ENCODE data around the gene NBEA. TPM values are rescaled to one million over a fixed set of nuclear protein-coding genes. Genes with fewer than 3 reads are reported as not detected.

The NBEA gene
- total RNA-seq, 2 donors from 2014 or later: 17.5 to 24.7 TPM

GRCh38 chr13:35712907-35713761 lies 771.1 kb downstream of the NBEA start:
- H3K27me3 ChIP-seq: no peaks in the 10 kb centered on the region
- no peaks in the 10 kb centered on the region for H3K9me3 ChIP-seq
- H3K36me3 ChIP-seq: no peaks in the 10 kb centered on the region
- H3K4me1 ChIP-seq: peaks cover 0 to 13% of the 10 kb centered on the region in 2 donors
- TF ChIP-seq CTCF (IDR thresholded peaks at IDR 0.05): no peak
- DNase-seq (ENCODE audit: low spot score): no peak
- H3K4me3 ChIP-seq: no peak overlapping the region
- no peak overlapping the region for H3K27ac ChIP-seq

GRCh38 chr13:35714121-35714520 lies 772.1 kb downstream of the NBEA start:
- no peaks in the 10 kb centered on the region for H3K36me3 ChIP-seq
- no peak overlapping the region for H3K4me3 ChIP-seq
- H3K27ac ChIP-seq: no peak overlapping the region
- TF ChIP-seq CTCF (IDR thresholded peaks at IDR 0.05): no peak
- DNase-seq (ENCODE audit: low spot score): no peak
- H3K27me3 ChIP-seq: no peaks in the 10 kb centered on the region
- no peaks in the 10 kb centered on the region for H3K9me3 ChIP-seq
- H3K4me1 ChIP-seq: peaks cover 0 to 13% of the 10 kb centered on the region in 2 donors

- Histone ChIP-seq H3K27me3 (no peaks in the 10 kb centered on the region), H3K27ac (no peak overlapping the region), H3K4me1 (peaks cover 0 to 13% of the 10 kb centered on the region in 2 donors), H3K36me3 (no peaks in the 10 kb centered on the region), H3K9me3 (no peaks in the 10 kb centered on the region), H3K4me3 (no peak overlapping the region)
- DNase-seq (ENCODE audit: low spot score): no peak
- no peak for TF ChIP-seq CTCF (IDR thresholded peaks at IDR 0.05)
These were observed 772.7 kb downstream of the NBEA start for GRCh38 chr13:35714588-35715377.

GRCh38 chr13:35716186-35716585 lies 774.1 kb downstream of the NBEA start:
- DNase-seq (ENCODE audit: low spot score): no peak
- no peak overlapping the region for H3K27ac ChIP-seq
- H3K36me3 ChIP-seq: no peaks in the 10 kb centered on the region
- H3K9me3 ChIP-seq: no peaks in the 10 kb centered on the region
- no peaks in the 10 kb centered on the region for H3K27me3 ChIP-seq
- H3K4me1 ChIP-seq: peaks cover 0 to 19% of the 10 kb centered on the region in 2 donors
- TF ChIP-seq CTCF (IDR thresholded peaks at IDR 0.05): no peak
- no peak overlapping the region for H3K4me3 ChIP-seq

- TF ChIP-seq CTCF (IDR thresholded peaks at IDR 0.05): no peak
- H3K9me3 ChIP-seq: no peaks in the 10 kb centered on the region
- DNase-seq (ENCODE audit: low spot score): no peak
- no peaks in the 10 kb centered on the region for H3K36me3 ChIP-seq
- no peaks in the 10 kb centered on the region for H3K27me3 ChIP-seq
- no peak overlapping the region for H3K27ac ChIP-seq
- peaks cover 0 to 19% of the 10 kb centered on the region in 2 donors for H3K4me1 ChIP-seq
- no peak overlapping the region for H3K4me3 ChIP-seq
These were observed 774.7 kb downstream of the NBEA start for GRCh38 chr13:35716729-35717128.

Data from right atrium auricular region (tissue), 2 donors.